Pancreas (tissue), 10 donors: ENCODE measurements around the gene MEOX1. TPM values are rescaled to one million over a fixed set of nuclear protein-coding genes. Genes with fewer than 3 reads are reported as not detected.

Experiments
- ATAC-seq, 4 donors: fragments of 200-7000 bp; cut with Tn5 transposase; one replicate each; pipeline versions ENCODE4 v1.8.0 to v1.9.1; 2020; ENCODE audit warnings: mild to moderate bottlenecking in 4 of 4, moderate library complexity in 4 of 4
- DNase-seq, 6 donors: peaks; one replicate each; pipeline ENCODE4 v3.0.0-alpha.2; 2020
- FAIRE-seq: peaks from 2 replicates; lab custom pipeline; 2012; peaks lifted over from hg19 to GRCh38; lab: Jason Lieb, UNC
- H3K27ac ChIP-seq, 4 donors: fragments of 200-600 bp; sonication (generic); 1 replicate in 3 of 4; 2 replicates in 1 of 4; pipeline versions ENCODE4 v1.5.0 to v1.8.0; 2020
- H3K27me3 ChIP-seq, 4 donors: fragments of 200-600 bp; one replicate each; pipeline ENCODE4 v1.8.0; 2021
- H3K36me3 ChIP-seq, 3 donors: fragments of 200-600 bp; sonication (generic) in 1 of 3; one replicate each; pipeline versions ENCODE4 v1.5.0 to v1.8.0; 2020 to 2021
- H3K4me1 ChIP-seq, 3 donors: fragments of 200-600 bp; one replicate each; pipeline ENCODE4 v1.8.0; 2021
- H3K4me3 ChIP-seq, 4 donors: fragments of 200-600 bp; sonication (generic) in 2 of 4; one replicate each; pipeline versions ENCODE4 v1.5.0 to v1.8.0; 2020 to 2021
- H3K9me3 ChIP-seq, 4 donors: fragments of 200-600 bp; one replicate each; pipeline ENCODE4 v1.8.0; 2021
- CTCF ChIP-seq, 4 donors: fragments of 200-600 bp; sonication (generic) in 3 of 4; IDR thresholded peaks; one replicate each; pipeline versions ENCODE4 v1.5.0 to v1.8.0; 2021; ENCODE audit warnings: antibody characterized with exemption in 4 of 4
- WGBS, 2 donors: extraction: QIAGEN DNeasy Blood & Tissue Kit; methylation state at CpG; one replicate each; pipeline ENCODE4 v1.1.7; 2013; 5-methylcytosine and 5-hydroxymethylcytosine counted together
- intact Hi-C, 3 donors: fragments of 100-400 bp; cut with DNase I; formaldehyde crosslinking; loops; one replicate each; pipeline versions ENCODE4 v1.11.1 to v1.14.2; 2022
- polyA plus RNA-seq, 2 donors: library from polyadenylated mRNA; stranded (reverse); fragments of 200-250 nt; gene quantifications; one replicate each; pipeline ENCODE4 v1.2.3, GENCODE V29; 2013
- total RNA-seq, 6 donors: library from RNA; stranded (reverse); fragmentation: NEBNext Ultra II Directional in 4 of 6; extraction: Animal tissue kit (Norgen Biotek cat#: 25700) in 4 of 6; gene quantifications; one replicate each; pipeline versions ENCODE4 v1.2.1 to v1.2.4, GENCODE V29; 2021 to 2023
- donor health status: healthy with polysubstance abuse.
- donor health status: DM: no; HTN: no; CAD: no; lungs with moderate emphysema.
- donor health status: DM: no; HTN: no; CAD: no.
- donor health status: control.
- donor health status: control.
- donor health status: Bipolar disorder and iron deficiency.
- donor health status: DM: yes; HTN: yes; CAD: no.
- donor health status: DM: no; HTN: no; CAD: no.
- donor health status: DM: no; HTN: no; CAD: no.
- donor health status: DM: yes; HTN: yes; CAD: no.

MEOX1 gene
- total and polyA plus RNA-seq, 8 donors = 0.28 to 4.3 (median 1.1) TPM

- H3K36me3 ChIP-seq = no peaks in the 10 kb centered on the region
- no peak overlapping the region for H3K27ac ChIP-seq
- 66 to 86% methylated on average over 5 of the region's 5 CpGs for WGBS, 2 donors
- H3K4me1 ChIP-seq = no peaks in the 10 kb centered on the region
- DNase-seq (no peak), ATAC-seq (no peak), FAIRE-seq (no peak)
- intact Hi-C loops = no loop called here
- no peak for TF ChIP-seq CTCF (IDR thresholded peaks at IDR 0.05)
- no peaks in the 10 kb centered on the region for H3K27me3 ChIP-seq
- H3K4me3 ChIP-seq = no peak overlapping the region
- H3K9me3 ChIP-seq = no peaks in the 10 kb centered on the region
These were observed 25.3 kb downstream of the MEOX1 start for GRCh38 chr17:43636426-43636825.

- FAIRE-seq (no peak), DNase-seq (no peak), ATAC-seq (peak in 1 of 4 donors; percentile 29)
- no peak for TF ChIP-seq CTCF (IDR thresholded peaks at IDR 0.05)
- Histone ChIP-seq H3K36me3 (no peaks in the 10 kb centered on the region), H3K9me3 (no peaks in the 10 kb centered on the region), H3K27me3 (no peaks in the 10 kb centered on the region), H3K27ac (no peak overlapping the region), H3K4me3 (no peak overlapping the region), H3K4me1 (no peaks in the 10 kb centered on the region)
- intact Hi-C loops = no loop called here
- WGBS, 2 donors = 34 to 45% methylated on average over 13 of the region's 13 CpGs
These were observed 27.1 kb downstream of the MEOX1 start for GRCh38 chr17:43634591-43635125.

- H3K9me3 ChIP-seq = no peaks in the 10 kb centered on the region
- H3K27me3 ChIP-seq = no peaks in the 10 kb centered on the region
- FAIRE-seq = no peak
- TF ChIP-seq CTCF (IDR thresholded peaks at IDR 0.05) = no peak
- DNase-seq = no peak
- H3K4me3 ChIP-seq = no peak overlapping the region
- no peaks in the 10 kb centered on the region for H3K36me3 ChIP-seq
- no peaks in the 10 kb centered on the region for H3K4me1 ChIP-seq
- WGBS, 2 donors = 64 to 74% methylated on average over 10 of the region's 10 CpGs
- H3K27ac ChIP-seq = no peak overlapping the region
- no peak for ATAC-seq
- intact Hi-C loops = no loop called here
These were observed 29.5 kb downstream of the MEOX1 start for GRCh38 chr17:43632221-43632620.

- H3K27ac ChIP-seq = no peak overlapping the region
- no peaks in the 10 kb centered on the region for H3K27me3 ChIP-seq
- no peaks in the 10 kb centered on the region for H3K9me3 ChIP-seq
- FAIRE-seq (no peak), ATAC-seq (no peak), DNase-seq (no peak)
- 82 to 87% methylated on average over 7 of the region's 7 CpGs for WGBS, 2 donors
- intact Hi-C loops = no loop called here
- no peak for TF ChIP-seq CTCF (IDR thresholded peaks at IDR 0.05)
- no peaks in the 10 kb centered on the region for H3K36me3 ChIP-seq
- no peak overlapping the region for H3K4me3 ChIP-seq
- H3K4me1 ChIP-seq = no peaks in the 10 kb centered on the region
These were observed 30.3 kb downstream of the MEOX1 start for GRCh38 chr17:43631429-43631828.

GRCh38 chr17:43628089-43628650, 33.6 kb downstream of the MEOX1 start:
- H3K4me1 ChIP-seq = no peaks in the 10 kb centered on the region
- H3K27ac ChIP-seq = no peak overlapping the region
- no peak overlapping the region for H3K4me3 ChIP-seq
- no peaks in the 10 kb centered on the region for H3K36me3 ChIP-seq
- no peak for FAIRE-seq
- DNase-seq = no peak
- intact Hi-C loops = no loop called here
- no peaks in the 10 kb centered on the region for H3K9me3 ChIP-seq
- TF ChIP-seq CTCF (IDR thresholded peaks at IDR 0.05) = no peak
- ATAC-seq = no peak
- 22 to 27% methylated on average over 15 of the region's 15 CpGs for WGBS, 2 donors
- no peaks in the 10 kb centered on the region for H3K27me3 ChIP-seq
